T follicular helper cell (primary cell): Measurements from ENCODE around the gene RAPGEF2.
"Not testable (repeated sequence)": the region's sequence is repeated elsewhere in the genome, so short reads cannot be mapped to it uniquely, and the experiment has no call there.

ENCODE experiments used
- DNase-seq: peaks from one replicate; pipeline ENCODE4 v3.0.0-alpha.2; 2020; ENCODE audit warnings: low read depth

The RAPGEF2 gene

GRCh38 chr4:159162576-159162975, 59.7 kb downstream of the RAPGEF2 start:
- DNase-seq, result no peak

- DNase-seq, result no peak
These were observed 60.6 kb downstream of the RAPGEF2 start for GRCh38 chr4:159163521-159163920.

GRCh38 chr4:159169404-159170302, 66.8 kb downstream of the RAPGEF2 start:
- DNase-seq, result no peak

GRCh38 chr4:159171287-159171686, 68.4 kb downstream of the RAPGEF2 start:
- no peak for DNase-seq

GRCh38 chr4:159173886-159174285, 71.0 kb downstream of the RAPGEF2 start:
- DNase-seq, result no peak

- no peak for DNase-seq
These were observed 71.8 kb downstream of the RAPGEF2 start for GRCh38 chr4:159174645-159175084.

- peak; percentile 38 for DNase-seq
These were observed 72.5 kb downstream of the RAPGEF2 start for GRCh38 chr4:159175085-159175988.

- DNase-seq, result no peak
These were observed 73.1 kb downstream of the RAPGEF2 start for GRCh38 chr4:159175989-159176375.

GRCh38 chr4:159177265-159178150, 74.6 kb downstream of the RAPGEF2 start:
- DNase-seq, result no peak

- no peak for DNase-seq
These were observed 75.3 kb downstream of the RAPGEF2 start for GRCh38 chr4:159178151-159178546.

- DNase-seq, result no peak
These were observed 76.4 kb downstream of the RAPGEF2 start for GRCh38 chr4:159178979-159179969.

- not testable (repeated sequence) for DNase-seq
These were observed 81.2 kb downstream of the RAPGEF2 start for GRCh38 chr4:159183885-159184605.

GRCh38 chr4:159185591-159186023, 82.7 kb downstream of the RAPGEF2 start:
- DNase-seq, result no peak

GRCh38 chr4:159188646-159189045, 85.8 kb downstream of the RAPGEF2 start:
- no peak for DNase-seq

- DNase-seq, result no peak
These were observed 87.8 kb downstream of the RAPGEF2 start for GRCh38 chr4:159190651-159191050.

- no peak for DNase-seq
These were observed 89.1 kb downstream of the RAPGEF2 start for GRCh38 chr4:159191989-159192388.

- no peak for DNase-seq
These were observed 90.3 kb downstream of the RAPGEF2 start for GRCh38 chr4:159193046-159193620.

- no peak for DNase-seq
These were observed 92.5 kb downstream of the RAPGEF2 start for GRCh38 chr4:159195361-159195769.

GRCh38 chr4:159197260-159197884, 94.5 kb downstream of the RAPGEF2 start:
- DNase-seq, result no peak
